Measurements from ENCODE around the gene SLC4A9.

GRCh38 chr5:140310434-140310833 lies 49.6 kb upstream of the SLC4A9 start:
- TF ChIP-seq CTCF (IDR thresholded peaks at IDR 0.05) (no peak), EZH2 (IDR thresholded peaks at IDR 0.05; ENCODE audit: borderline replicate concordance, insufficient read depth, low read depth, low read length, poor library complexity, severe bottlenecking) (no peak)

Measured in B cell (primary cell).